Keratinocyte (primary cell): ENCODE data around the gene HOMER3. TPM values are rescaled to one million over a fixed set of nuclear protein-coding genes. Genes with fewer than 3 reads are reported as not detected.

ENCODE experiments used
- DNase-seq: peaks from one replicate; pipeline ENCODE4 v3.0.0-alpha.2; 2011; ENCODE audit warnings: low read depth, missing footprints, low spot score
- FAIRE-seq: peaks from 2 replicates; lab custom pipeline; 2011; peaks lifted over from hg19 to GRCh38; lab: Jason Lieb, UNC
- H2AFZ ChIP-seq: 2 replicates; pipeline ENCODE4 v1.6.0; 2012; ENCODE audit warnings: low read length, control low read depth, inconsistent platforms; ENCODE audit not compliant: control insufficient read depth
- H3K27ac ChIP-seq: 2 replicates; pipeline ENCODE4 v1.5.1; 2011; ENCODE audit warnings: low read length; ENCODE audit not compliant: control insufficient read depth, insufficient read depth
- H3K27me3 ChIP-seq: 3 replicates; pipeline ENCODE4 v1.6.0; 2011; ENCODE audit warnings: low read length; ENCODE audit not compliant: control insufficient read depth, insufficient read depth; ENCODE audit errors: extremely low read depth
- H3K36me3 ChIP-seq, 2 experiments: 2 replicates in 1 of 2; 3 replicates in 1 of 2; pipeline ENCODE4 v1.5.1; 2011; ENCODE audit warnings: low read length in 2 of 2, mild to moderate bottlenecking in 1 of 2; ENCODE audit not compliant: control insufficient read depth in 2 of 2, insufficient read depth in 2 of 2; ENCODE audit errors: extremely low read depth in 1 of 2
- H3K4me1 ChIP-seq: 3 replicates; pipeline ENCODE4 v1.5.1; 2011; ENCODE audit warnings: low read length; ENCODE audit not compliant: control insufficient read depth, insufficient read depth; ENCODE audit errors: extremely low read depth
- H3K4me2 ChIP-seq: 3 replicates; pipeline ENCODE4 v1.6.0; 2011; ENCODE audit warnings: low read depth, low read length; ENCODE audit not compliant: control insufficient read depth, insufficient read depth; ENCODE audit errors: extremely low read depth
- H3K4me3 ChIP-seq, 3 experiments: fragments of 200-600 bp in 1 of 3; sonication (generic) in 1 of 3; 2 replicates in 2 of 3; 3 replicates in 1 of 3; pipeline ENCODE4 v1.5.1; 2011 to 2016; ENCODE audit warnings: low read length in 3 of 3, mild to moderate bottlenecking in 3 of 3, control low read depth in 2 of 3, inconsistent platforms in 1 of 3, low read depth in 1 of 3, mixed read lengths in 1 of 3, mixed run types in 1 of 3, moderate library complexity in 1 of 3; ENCODE audit not compliant: control insufficient read depth in 2 of 3, insufficient read depth in 2 of 3; ENCODE audit errors: extremely low read depth in 1 of 3
- H3K79me2 ChIP-seq: 2 replicates; pipeline ENCODE4 v1.6.0; 2012; ENCODE audit warnings: low read length; ENCODE audit not compliant: control insufficient read depth, insufficient read depth
- H3K9ac ChIP-seq: 3 replicates; pipeline ENCODE4 v1.6.0; 2011; ENCODE audit warnings: low read length; ENCODE audit not compliant: control insufficient read depth, insufficient read depth; ENCODE audit errors: extremely low read depth
- H3K9me1 ChIP-seq: 3 replicates; pipeline ENCODE4 v1.6.0; 2011; ENCODE audit warnings: low read length; ENCODE audit not compliant: control insufficient read depth, insufficient read depth; ENCODE audit errors: extremely low read depth
- H3K9me3 ChIP-seq: 2 replicates; pipeline ENCODE4 v1.5.1; 2012; ENCODE audit warnings: low read depth, low read length; ENCODE audit not compliant: control insufficient read depth
- H4K20me1 ChIP-seq: 3 replicates; pipeline ENCODE4 v1.6.0; 2011; ENCODE audit warnings: low read length; ENCODE audit not compliant: control insufficient read depth, insufficient read depth; ENCODE audit errors: extremely low read depth
- EZH2 ChIP-seq: IDR thresholded peaks from one replicate; pipeline ENCODE4 v1.6.1; 2012; ENCODE audit warnings: inconsistent platforms, mild to moderate bottlenecking, low read length, moderate library complexity
- dilution Hi-C: fragments of 300-500 bp; cut with MboI; formaldehyde crosslinking; loops from one replicate; pipeline ENCODE4 v1.7.0; 2020; ENCODE audit warnings: low sequenced_read_pairs; ENCODE audit not compliant: extremely low pct_ligation_motif_present
- polyA plus RNA-seq, 5 experiments: library from polyadenylated mRNA; depleted of rRNA in 3 of 5; stranded (reverse) in 3 of 5; stranded (forward) in 1 of 5; unstranded in 1 of 5; fragments of >200 nt; gene quantifications; 1 replicate in 1 of 5; 2 replicates in 3 of 5; 3 replicates in 1 of 5; pipeline versions ENCODE4 v1.2.1 to v1.2.3, GENCODE V29; 2011 to 2012; ENCODE audit warnings: missing spikeins in 2 of 5, low read depth in 1 of 5, low replicate concordance in 1 of 5
- TF ChIP-seq, protein P1 (sequence below), 3 experiments: IDR thresholded peaks in 1 of 3; conservative IDR thresholded peaks in 1 of 3; optimal IDR thresholded peaks in 1 of 3; 2 replicates in 2 of 3; 3 replicates in 1 of 3; pipeline versions ENCODE3 to v1.5.1; 2011; ENCODE audit warnings: low read length in 3 of 3, mild to moderate bottlenecking in 3 of 3, moderate library complexity in 2 of 3, control low read depth in 1 of 3, inconsistent platforms in 1 of 3; ENCODE audit not compliant: insufficient read depth in 2 of 3; ENCODE audit errors: extremely low read depth in 1 of 3

HOMER3 gene
- polyA plus RNA-seq, 1 donor (not counting 4 experiments of a cell fraction or from before 2014, with no cell fraction given), result 119 TPM

DNA sequence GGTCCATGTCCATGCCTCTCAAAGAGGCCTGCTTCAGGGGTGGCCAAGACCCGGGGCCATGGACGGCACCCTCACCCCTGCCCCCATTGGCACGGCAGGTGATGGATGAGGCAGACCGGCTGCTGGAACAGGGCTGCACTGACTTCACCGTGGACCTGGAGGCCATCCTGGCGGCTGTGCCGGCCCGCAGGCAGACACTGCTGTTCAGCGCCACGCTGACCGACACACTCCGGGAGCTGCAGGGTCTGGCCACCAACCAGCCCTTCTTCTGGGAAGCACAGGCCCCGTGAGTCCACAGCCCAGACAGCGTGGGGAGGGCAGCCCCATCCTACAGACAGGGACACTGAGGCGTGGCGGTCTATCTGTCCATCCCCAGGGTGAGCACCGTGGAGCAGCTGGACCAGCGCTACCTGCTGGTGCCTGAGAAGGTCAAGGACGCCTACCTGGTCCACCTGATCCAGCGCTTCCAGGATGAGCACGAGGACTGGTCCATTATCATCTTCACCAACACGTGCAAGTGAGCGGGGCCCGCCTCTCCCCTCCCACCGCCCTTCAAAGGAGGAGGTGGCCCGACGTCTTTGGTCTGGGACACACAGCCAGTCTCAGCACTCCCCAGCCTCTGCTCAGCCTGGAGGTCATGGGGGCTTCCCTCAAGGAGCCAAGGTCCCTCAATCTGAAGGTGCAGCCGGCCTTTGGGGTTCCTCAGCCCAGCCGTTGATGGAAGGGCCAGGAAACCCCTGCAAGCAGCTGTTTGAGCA lies 18.6 kb downstream of the HOMER3 start:
- DNase-seq (no peak), FAIRE-seq (no peak)
- H3K4me1 ChIP-seq, result peaks cover 11% of the 10 kb centered on the region
- no peak overlapping the region for H3K4me3 ChIP-seq
- H3K9me3 ChIP-seq, result no peaks in the 10 kb centered on the region
- H3K27me3 ChIP-seq, result no peaks in the 10 kb centered on the region
- no peaks in the 10 kb centered on the region for H3K9me1 ChIP-seq
- no peak overlapping the region for H2AFZ ChIP-seq
- dilution Hi-C loops, result no loop called here
- H3K27ac ChIP-seq, result no peak overlapping the region
- TF ChIP-seq, protein P1, sequence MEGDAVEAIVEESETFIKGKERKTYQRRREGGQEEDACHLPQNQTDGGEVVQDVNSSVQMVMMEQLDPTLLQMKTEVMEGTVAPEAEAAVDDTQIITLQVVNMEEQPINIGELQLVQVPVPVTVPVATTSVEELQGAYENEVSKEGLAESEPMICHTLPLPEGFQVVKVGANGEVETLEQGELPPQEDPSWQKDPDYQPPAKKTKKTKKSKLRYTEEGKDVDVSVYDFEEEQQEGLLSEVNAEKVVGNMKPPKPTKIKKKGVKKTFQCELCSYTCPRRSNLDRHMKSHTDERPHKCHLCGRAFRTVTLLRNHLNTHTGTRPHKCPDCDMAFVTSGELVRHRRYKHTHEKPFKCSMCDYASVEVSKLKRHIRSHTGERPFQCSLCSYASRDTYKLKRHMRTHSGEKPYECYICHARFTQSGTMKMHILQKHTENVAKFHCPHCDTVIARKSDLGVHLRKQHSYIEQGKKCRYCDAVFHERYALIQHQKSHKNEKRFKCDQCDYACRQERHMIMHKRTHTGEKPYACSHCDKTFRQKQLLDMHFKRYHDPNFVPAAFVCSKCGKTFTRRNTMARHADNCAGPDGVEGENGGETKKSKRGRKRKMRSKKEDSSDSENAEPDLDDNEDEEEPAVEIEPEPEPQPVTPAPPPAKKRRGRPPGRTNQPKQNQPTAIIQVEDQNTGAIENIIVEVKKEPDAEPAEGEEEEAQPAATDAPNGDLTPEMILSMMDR (optimal IDR thresholded peaks at IDR 0.05 in 1 of 3, IDR thresholded peaks at IDR 0.05 in 1 of 3, conservative IDR thresholded peaks at IDR 0.05 in 1 of 3; ENCODE audit: extremely low read depth in 1 of 3, insufficient read depth in 2 of 3, low read length in 3 of 3), result no peak
- TF ChIP-seq EZH2, result no peak
- peaks cover 10% of the 10 kb centered on the region for H4K20me1 ChIP-seq
- no peak overlapping the region for H3K9ac ChIP-seq
- peaks cover 26 to 32% of the 10 kb centered on the region in 2 experiments for H3K36me3 ChIP-seq
- peaks cover 35% of the 10 kb centered on the region for H3K79me2 ChIP-seq
- no peak overlapping the region for H3K4me2 ChIP-seq

DNA sequence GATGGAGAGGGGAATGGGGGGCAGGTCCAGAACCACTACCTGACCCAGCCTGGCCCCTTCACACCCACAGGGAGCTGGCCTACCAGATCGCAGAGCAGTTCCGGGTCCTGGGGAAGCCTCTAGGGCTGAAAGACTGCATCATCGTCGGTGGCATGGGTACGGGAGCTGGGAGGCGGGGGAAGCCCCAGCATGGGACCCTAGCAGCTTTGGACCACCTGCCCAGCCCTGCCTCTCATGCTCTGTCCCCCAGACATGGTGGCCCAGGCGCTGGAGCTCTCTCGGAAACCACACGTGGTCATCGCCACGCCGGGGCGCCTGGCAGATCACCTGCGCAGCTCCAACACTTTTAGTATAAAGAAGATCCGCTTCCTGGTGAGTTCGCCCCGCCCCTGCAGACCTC lies 19.4 kb downstream of the HOMER3 start:
- no peak overlapping the region for H3K27ac ChIP-seq
- peaks cover 8% of the 10 kb centered on the region for H4K20me1 ChIP-seq
- FAIRE-seq, result no peak
- H3K79me2 ChIP-seq, result peaks cover 41% of the 10 kb centered on the region
- peaks cover 21 to 30% of the 10 kb centered on the region in 2 experiments for H3K36me3 ChIP-seq
- no peaks in the 10 kb centered on the region for H3K27me3 ChIP-seq
- no peak overlapping the region for H3K9ac ChIP-seq
- DNase-seq, result no peak
- H3K4me1 ChIP-seq, result peaks cover 11% of the 10 kb centered on the region
- TF ChIP-seq EZH2, result no peak
- TF ChIP-seq, protein P1 (optimal IDR thresholded peaks at IDR 0.05 in 1 of 3, IDR thresholded peaks at IDR 0.05 in 1 of 3, conservative IDR thresholded peaks at IDR 0.05 in 1 of 3; ENCODE audit: extremely low read depth in 1 of 3, insufficient read depth in 2 of 3, low read length in 3 of 3), result no peak
- H2AFZ ChIP-seq, result no peak overlapping the region
- H3K4me3 ChIP-seq, result no peak overlapping the region
- no peaks in the 10 kb centered on the region for H3K9me1 ChIP-seq
- no peak overlapping the region for H3K4me2 ChIP-seq
- dilution Hi-C loops, result no loop called here
- H3K9me3 ChIP-seq, result no peaks in the 10 kb centered on the region
